GM12892 (cell line): ENCODE measurements around the gene TEX22.

Source experiments
- POLR2A ChIP-seq: IDR thresholded peaks from 2 replicates; pipeline ENCODE4 v1.6.1; 2011; ENCODE audit warnings: low read depth, low read length, control low read depth
- TAF1 ChIP-seq: IDR thresholded peaks from 2 replicates; pipeline ENCODE4 v1.6.1; 2011; ENCODE audit warnings: low read depth, mild to moderate bottlenecking, control low read depth, low read length, borderline replicate concordance

GRCh38 chr14:105445901-105446845 lies 47.8 kb downstream of the TEX22 start:
- TF ChIP-seq TAF1 (no peak), POLR2A (no peak)
